GM06990 (cell line): ENCODE measurements around the gene ARMC5.

Source experiments
- DNase-seq: peaks from one replicate; pipeline ENCODE4 v3.0.0-alpha.2; 2011; ENCODE audit not compliant: insufficient read length; ENCODE audit errors: extremely low read depth
- H3K27me3 ChIP-seq: replicated peaks from 2 replicates; pipeline ENCODE4 v1.6.0; 2011; ENCODE audit warnings: low read length; ENCODE audit not compliant: control insufficient read depth, insufficient read depth
- H3K36me3 ChIP-seq: 2 replicates; pipeline ENCODE4 v1.5.1; 2011; ENCODE audit warnings: low read length; ENCODE audit not compliant: control insufficient read depth, insufficient read depth
- H3K4me3 ChIP-seq: replicated peaks from 2 replicates; pipeline ENCODE4 v1.5.1; 2011; ENCODE audit warnings: low read depth, mild to moderate bottlenecking, control low read depth, low read length
- TF ChIP-seq, protein P1 (sequence below): IDR thresholded peaks from 2 replicates; pipeline ENCODE4 v1.5.1; 2011; ENCODE audit warnings: low read length, control low read depth, mild to moderate bottlenecking, inconsistent platforms; ENCODE audit not compliant: insufficient read depth, poor library complexity, severe bottlenecking

Gene ARMC5

DNA sequence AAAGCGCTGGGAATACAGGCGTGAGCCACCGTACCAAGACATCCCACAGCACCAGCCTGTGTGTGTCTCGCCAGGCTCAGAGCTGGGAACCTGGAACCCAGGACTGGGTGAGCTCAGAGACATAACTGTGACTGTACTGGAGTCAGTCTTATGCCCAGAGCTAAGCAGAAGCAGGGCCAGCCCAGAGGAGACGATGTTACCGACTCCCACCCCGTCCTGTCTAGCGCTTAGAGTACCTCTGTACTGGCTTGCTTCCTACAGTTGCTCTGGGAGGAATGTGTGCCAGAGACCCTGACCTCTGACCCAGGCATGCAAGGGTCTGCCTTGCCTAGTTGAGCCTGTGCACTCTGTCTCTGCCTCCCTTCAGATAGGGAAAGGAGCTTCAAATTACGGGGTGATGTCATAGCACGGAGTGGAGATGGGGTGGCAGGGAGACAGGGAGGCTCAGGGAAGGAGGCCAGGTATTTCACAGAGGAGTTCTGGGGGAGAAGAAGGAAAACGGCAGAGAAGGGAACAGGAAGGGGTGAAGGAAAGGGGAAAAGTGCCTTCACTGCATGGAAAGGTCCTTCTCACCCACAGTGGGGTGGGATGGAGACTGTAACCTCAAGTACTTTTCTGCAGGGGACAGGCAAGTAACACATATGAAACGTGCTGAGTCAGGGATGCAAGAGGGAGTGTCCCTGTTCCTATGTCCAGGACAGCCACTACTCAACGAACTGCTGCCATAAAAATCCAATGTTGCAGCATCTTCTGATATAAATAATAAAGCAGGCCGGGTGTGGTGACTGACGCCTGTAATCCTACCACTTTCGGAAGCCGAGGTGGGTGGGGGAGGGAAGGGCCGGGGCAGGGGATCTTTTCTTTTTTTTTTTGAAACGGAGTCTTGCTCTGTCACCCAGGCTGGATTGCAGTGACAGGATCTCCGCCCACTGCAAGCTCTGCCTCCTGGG lies 5.8 kb upstream of the ARMC5 start:
- no peak for DNase-seq
- TF ChIP-seq, protein P1, sequence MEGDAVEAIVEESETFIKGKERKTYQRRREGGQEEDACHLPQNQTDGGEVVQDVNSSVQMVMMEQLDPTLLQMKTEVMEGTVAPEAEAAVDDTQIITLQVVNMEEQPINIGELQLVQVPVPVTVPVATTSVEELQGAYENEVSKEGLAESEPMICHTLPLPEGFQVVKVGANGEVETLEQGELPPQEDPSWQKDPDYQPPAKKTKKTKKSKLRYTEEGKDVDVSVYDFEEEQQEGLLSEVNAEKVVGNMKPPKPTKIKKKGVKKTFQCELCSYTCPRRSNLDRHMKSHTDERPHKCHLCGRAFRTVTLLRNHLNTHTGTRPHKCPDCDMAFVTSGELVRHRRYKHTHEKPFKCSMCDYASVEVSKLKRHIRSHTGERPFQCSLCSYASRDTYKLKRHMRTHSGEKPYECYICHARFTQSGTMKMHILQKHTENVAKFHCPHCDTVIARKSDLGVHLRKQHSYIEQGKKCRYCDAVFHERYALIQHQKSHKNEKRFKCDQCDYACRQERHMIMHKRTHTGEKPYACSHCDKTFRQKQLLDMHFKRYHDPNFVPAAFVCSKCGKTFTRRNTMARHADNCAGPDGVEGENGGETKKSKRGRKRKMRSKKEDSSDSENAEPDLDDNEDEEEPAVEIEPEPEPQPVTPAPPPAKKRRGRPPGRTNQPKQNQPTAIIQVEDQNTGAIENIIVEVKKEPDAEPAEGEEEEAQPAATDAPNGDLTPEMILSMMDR, result no peak
- no peaks in the 10 kb centered on the region for H3K27me3 ChIP-seq
- H3K36me3 ChIP-seq, result peaks cover 5% of the 10 kb centered on the region
- no peak overlapping the region for H3K4me3 ChIP-seq

DNA sequence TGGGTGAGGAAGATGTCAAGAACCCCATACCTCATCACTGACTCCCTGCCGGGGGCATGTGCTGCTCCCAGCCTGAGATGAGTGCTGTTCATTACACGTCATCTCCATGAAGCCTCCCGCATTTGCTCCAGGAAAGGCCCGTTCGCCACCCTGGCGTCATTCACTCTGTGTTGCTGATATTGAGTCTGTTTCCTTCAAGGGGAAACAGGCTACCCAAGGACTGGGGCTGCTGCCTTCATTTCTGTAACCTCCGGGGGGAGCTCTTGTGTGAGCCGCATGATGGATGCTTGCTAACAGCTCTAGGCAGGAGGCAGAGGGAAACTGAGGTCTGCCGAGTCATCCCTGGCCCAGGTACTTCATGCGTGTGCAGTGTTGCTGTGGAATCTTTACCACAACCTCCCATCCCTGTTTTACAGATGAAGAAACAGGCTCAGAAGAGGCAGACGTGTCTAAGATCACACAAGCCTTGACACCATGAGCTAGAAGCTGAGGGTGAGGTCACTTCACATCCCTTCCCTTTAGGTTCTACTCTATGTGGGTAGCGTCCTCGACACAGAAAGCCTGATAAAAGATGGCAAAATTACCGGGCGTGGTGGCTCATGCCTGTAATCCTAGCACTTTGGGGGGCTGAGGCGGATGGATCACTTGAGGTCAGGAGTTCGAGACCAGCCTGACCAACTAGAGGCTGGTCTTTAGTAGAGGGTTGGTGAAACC lies 3.5 kb upstream of the ARMC5 start:
- TF ChIP-seq, protein P1, result peak; percentile 53
- peak overlapping the region; percentile 29 for H3K4me3 ChIP-seq
- no peak for DNase-seq
- H3K36me3 ChIP-seq, result peaks cover 5% of the 10 kb centered on the region
- H3K27me3 ChIP-seq, result no peaks in the 10 kb centered on the region

DNA sequence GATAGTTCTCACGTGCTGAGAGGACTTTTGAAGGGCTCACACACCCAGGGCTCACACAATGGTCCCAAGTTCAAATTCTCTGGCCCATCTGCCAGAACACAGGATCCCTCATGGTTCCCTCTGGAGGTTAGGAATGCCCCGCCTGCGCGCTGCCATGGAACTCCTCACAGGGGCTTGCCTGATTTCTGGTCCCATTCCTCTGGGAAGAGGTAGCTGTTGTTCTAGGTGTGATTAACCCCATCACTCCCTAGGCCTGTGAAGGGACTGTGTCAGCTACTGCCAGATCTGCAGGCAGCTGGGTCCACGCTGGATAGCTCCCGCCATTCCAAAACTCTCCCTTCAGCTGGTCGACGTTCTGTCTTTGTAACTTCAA lies 2.3 kb upstream of the ARMC5 start:
- H3K4me3 ChIP-seq, result peak overlapping the region; percentile 8; the same call in 1 of the 2 replicates
- DNase-seq, result no peak
- no peaks in the 10 kb centered on the region for H3K27me3 ChIP-seq
- peaks cover 5% of the 10 kb centered on the region for H3K36me3 ChIP-seq
- TF ChIP-seq, protein P1, result no peak

- no peaks in the 10 kb centered on the region for H3K27me3 ChIP-seq
- peaks cover 7% of the 10 kb centered on the region for H3K36me3 ChIP-seq
- TF ChIP-seq, protein P1, result no peak
- peak; percentile 75 for DNase-seq
- peak overlapping the region; percentile 74 for H3K4me3 ChIP-seq
Measured at GRCh38 chr16:31458073-31458843, 1.0 kb upstream of the ARMC5 start.

GRCh38 chr16:31459687-31460581 lies 633 bp downstream of the ARMC5 start:
- peaks cover 11% of the 10 kb centered on the region for H3K36me3 ChIP-seq
- H3K27me3 ChIP-seq, result no peaks in the 10 kb centered on the region
- TF ChIP-seq, protein P1, result no peak
- DNase-seq, result peak; percentile 98
- H3K4me3 ChIP-seq, result peak overlapping the region; percentile 74
